HG02571 (cell line): ENCODE data around the gene MOSPD3.
A peak's percentile ranks its signal among the peaks of the same experiment; 100 is the strongest.
"Not testable (repeated sequence)": the region's sequence is repeated elsewhere in the genome, so short reads cannot be mapped to it uniquely, and the experiment has no call there.

ENCODE experiments used
- ATAC-seq: cut with Tn5 transposase; IDR thresholded peaks from one replicate; pipeline ENCODE4 v1.9.1; 2021; ENCODE audit warnings: mild to moderate bottlenecking, moderate library complexity; ENCODE audit not compliant: unreplicated experiment

The MOSPD3 gene

GRCh38 chr7:100611983-100612729, at the start of gene MOSPD3:
MOSPD3 (plus strand) TSS chr7:100612540; CDS start chr7:100612792, 252 bp downstream.
- peak; percentile 94 for ATAC-seq

GRCh38 chr7:100563100-100563564, 49.2 kb upstream of the MOSPD3 start:
- no peak for ATAC-seq

- ATAC-seq, result no peak
Measured at GRCh38 chr7:100563809-100564400, 48.4 kb upstream of the MOSPD3 start.

- not testable (repeated sequence) for ATAC-seq
Measured at GRCh38 chr7:100564405-100564804, 47.9 kb upstream of the MOSPD3 start.

GRCh38 chr7:100565133-100565571, 47.2 kb upstream of the MOSPD3 start:
- no peak for ATAC-seq

- no peak for ATAC-seq
Measured at GRCh38 chr7:100566018-100566531, 46.3 kb upstream of the MOSPD3 start.

GRCh38 chr7:100567031-100567730, 45.2 kb upstream of the MOSPD3 start:
- ATAC-seq, result no peak

GRCh38 chr7:100567751-100568175, 44.6 kb upstream of the MOSPD3 start:
- ATAC-seq, result no peak

GRCh38 chr7:100568176-100568895, 44.0 kb upstream of the MOSPD3 start:
- no peak for ATAC-seq

- no peak for ATAC-seq
Measured at GRCh38 chr7:100568896-100569844, 43.2 kb upstream of the MOSPD3 start.

GRCh38 chr7:100570954-100571828, 41.1 kb upstream of the MOSPD3 start:
- no peak for ATAC-seq

GRCh38 chr7:100571829-100572116, 40.6 kb upstream of the MOSPD3 start:
- ATAC-seq, result no peak

GRCh38 chr7:100572281-100572948, 39.9 kb upstream of the MOSPD3 start:
- ATAC-seq, result no peak

GRCh38 chr7:100572949-100573675, 39.2 kb upstream of the MOSPD3 start:
- no peak for ATAC-seq

GRCh38 chr7:100573691-100574361, 38.5 kb upstream of the MOSPD3 start, which contains the start of gene SAP25:
SAP25 (minus strand) TSS chr7:100573900; CDS start chr7:100573742, 158 bp downstream.
- ATAC-seq, result no peak

- no peak for ATAC-seq
Measured at GRCh38 chr7:100574362-100575205, 37.8 kb upstream of the MOSPD3 start.
